Daoy (cell line): ENCODE measurements around the gene LRRC31. TPM values are rescaled to one million over a fixed set of nuclear protein-coding genes. Genes with fewer than 3 reads are reported as not detected.

Experiments used
- DNase-seq: peaks from one replicate; pipeline ENCODE4 v3.0.0-alpha.2; 2015; ENCODE audit warnings: low read depth
- total RNA-seq: library from RNA; depleted of rRNA; stranded (reverse); fragments of >200 nt; shearing (Covaris generic); gene quantifications from 2 replicates; pipeline ENCODE4 v1.2.3, GENCODE V29; 2014

LRRC31 gene
- total RNA-seq, 1 experiment from 2014 or later, result not detected

- DNase-seq, result peak; percentile 81
These were observed 6.3 kb downstream of the LRRC31 start for GRCh38 chr3:169863458-169863899.

- no peak for DNase-seq
These were observed 7.9 kb downstream of the LRRC31 start for GRCh38 chr3:169861871-169862270.

DNA sequence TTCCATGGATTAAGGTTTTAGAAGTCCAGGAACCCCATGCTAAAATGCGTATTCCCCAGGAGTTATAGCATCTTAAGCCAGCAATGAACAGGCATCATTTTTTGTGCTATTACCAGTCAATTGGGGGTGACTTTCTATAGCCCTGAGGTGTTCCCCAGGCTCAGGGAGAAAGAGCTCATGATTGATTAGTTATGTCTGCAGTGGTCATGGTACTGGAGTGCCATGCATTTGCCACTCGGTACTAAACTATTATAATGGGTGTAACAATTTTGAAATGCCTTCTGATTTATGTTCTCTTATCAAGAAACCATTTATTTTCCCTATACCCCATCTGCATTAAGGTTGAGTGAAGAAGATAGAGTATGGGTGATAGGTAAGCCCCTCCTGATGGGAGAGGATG lies 11.9 kb downstream of the LRRC31 start:
- no peak for DNase-seq

GRCh38 chr3:169855514-169855913 lies 14.2 kb downstream of the LRRC31 start:
- DNase-seq, result no peak

DNA sequence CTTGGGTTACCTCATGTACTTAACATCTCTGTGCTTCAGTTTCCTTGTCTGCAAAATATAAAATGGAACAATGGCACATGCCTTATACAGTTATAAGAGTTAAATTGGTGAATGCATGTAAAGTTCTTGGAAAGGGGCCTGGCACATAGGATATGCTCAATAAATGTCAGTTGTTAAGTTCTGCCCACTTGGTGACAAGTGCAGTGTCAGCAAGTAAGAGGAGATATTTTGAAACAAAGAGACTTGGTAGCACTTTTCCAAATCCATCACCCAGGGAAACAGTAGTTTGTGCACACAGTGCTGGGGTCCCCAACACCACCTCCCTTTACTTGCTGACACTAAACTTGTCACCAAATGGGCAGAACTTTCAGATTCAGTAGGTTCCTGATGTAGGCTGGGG lies 19.1 kb downstream of the LRRC31 start:
- no peak for DNase-seq

GRCh38 chr3:169848741-169849140 lies 21.0 kb downstream of the LRRC31 start:
- no peak for DNase-seq

DNA sequence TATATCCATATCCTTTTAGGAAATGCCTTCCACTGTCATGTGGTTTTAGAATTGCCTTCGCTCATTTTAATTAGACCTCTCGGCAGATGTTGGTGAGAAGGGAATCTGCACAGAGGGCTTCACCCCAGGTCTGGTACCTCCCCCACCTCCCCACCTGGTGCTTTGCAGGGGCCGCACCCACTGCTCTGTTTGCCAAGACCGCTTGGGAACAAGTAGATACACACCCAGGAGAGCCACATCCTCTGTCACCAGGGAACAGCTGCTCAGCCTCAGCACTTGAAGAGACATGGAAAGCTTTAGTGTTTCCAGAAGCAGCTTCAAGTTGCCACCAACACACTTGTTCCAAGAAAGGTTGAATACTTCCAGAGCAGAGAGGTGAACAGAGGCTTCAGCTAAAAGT lies 21.8 kb downstream of the LRRC31 start:
- DNase-seq, result no peak

- DNase-seq, result peak; percentile 85
These were observed 23.1 kb downstream of the LRRC31 start for GRCh38 chr3:169846458-169847193.

DNA sequence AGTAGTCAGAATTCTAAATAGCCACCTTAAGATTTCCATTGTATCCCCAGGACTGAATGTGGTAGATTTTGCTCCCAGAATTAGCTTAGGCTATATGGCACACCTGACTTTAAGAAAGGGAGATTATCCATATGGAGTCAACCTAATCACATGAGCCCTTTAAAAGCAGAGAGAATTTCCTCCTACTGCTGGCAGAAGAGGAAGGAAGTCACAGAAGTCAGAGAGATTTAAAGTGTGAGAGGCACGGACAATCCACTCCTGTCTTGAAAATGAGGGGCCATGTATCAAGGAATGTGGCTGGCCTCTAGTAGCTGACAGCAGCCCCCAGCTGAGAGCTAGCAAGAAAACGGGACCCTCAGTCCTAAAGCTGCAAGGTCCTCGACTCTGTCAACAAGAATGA lies 26.8 kb downstream of the LRRC31 start:
- no peak for DNase-seq

- no peak for DNase-seq
These were observed 28.6 kb downstream of the LRRC31 start for GRCh38 chr3:169841171-169841570.

DNA sequence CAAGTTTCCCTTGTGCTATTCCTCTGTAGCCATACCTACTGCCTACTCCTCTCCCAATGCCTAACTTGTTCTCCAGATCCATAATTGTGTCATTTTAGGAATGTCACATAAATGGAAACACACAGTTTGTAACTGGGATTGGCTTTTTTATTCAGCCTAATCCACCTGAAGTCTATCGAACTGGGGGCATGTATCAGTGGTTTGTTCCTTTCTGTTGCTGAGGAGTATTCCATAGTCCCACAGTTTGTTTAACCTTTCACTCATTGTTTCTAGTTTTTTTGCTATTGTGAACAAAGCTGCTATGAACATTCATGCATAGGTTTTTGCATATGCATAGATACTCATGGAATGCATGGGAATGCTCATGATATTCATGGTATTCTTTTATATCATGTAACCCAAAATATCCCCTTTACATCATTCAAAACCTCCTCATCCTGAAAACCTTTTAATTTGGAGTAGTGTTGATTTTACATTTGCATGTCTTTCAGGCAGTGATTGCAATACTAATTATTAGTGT lies 31.2 kb downstream of the LRRC31 start:
- no peak for DNase-seq

DNA sequence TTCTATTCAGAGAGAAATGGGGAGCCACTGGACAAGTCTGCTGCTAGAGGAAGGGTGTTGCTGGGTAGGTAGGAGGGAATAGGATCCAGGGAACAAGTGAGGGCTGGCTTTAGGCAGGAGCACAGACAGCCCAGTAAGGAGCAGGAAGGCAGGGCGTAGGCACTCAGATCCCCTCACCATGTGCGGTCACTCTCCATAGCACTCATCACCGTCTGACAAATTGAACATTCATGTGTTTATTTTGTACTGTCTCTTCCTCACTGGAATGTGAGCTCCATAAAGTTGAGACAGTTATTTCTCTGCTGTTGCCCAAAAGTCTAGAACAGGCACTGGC lies 32.8 kb downstream of the LRRC31 start:
- no peak for DNase-seq

DNA sequence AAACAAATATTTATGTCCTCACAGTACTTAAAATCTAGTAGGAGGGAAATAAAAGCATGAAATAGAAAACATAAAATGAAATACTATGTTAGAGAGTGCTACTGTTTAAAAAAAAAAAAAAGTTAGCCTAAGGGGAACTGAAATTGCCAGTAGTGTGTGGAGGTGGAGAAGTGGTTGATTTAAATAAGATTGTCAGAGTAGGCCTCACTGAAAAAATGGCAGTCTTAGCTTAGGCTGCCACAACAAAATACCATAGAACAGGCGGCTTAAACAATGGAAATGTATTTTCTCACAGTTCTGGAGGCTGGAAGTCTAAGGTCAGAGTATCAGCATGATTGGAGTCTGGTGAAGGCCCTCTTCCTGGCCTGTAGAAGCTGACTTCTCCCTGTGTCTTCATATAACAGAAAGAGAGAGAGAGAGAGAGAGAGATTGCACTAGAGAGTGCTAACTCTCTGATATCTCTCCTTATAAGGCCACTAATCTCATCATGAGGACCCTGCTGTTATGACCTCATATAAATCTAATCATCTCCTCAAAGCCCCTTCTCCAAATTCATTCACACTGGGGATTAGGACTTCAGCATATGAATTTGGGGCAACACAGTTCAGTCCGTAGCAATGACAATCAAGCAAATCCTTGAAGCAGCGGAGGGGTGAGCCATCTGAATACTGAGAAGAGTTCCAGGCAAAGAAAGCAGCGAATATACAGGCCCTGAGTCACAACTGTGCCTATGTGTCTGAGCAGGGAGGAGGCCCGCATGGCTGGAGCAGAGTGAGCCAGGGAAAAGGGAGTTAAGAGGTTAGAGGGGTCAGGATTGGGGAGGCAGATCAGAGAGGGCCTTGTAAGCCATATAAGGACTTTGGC lies 33.4 kb downstream of the LRRC31 start:
- peak; percentile 11 for DNase-seq

DNA sequence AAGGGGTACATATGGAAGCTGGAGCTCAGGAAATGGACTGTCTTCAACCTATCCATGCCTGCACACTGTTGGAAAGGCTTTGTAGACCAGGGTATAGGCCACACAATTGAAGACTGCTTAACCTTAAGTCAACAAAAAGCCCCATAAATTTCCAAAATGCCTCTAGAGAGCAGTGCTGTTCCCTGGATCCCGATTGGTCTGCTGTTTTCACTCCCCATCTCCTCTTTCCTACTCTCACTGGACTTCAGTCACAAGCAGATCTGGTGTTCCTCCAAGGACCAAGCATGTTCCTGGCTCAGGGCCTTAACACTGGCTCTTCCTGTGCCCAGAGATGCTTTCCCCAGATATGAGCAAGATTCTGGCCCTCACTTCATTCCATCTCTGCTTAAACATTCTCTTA lies 34.2 kb downstream of the LRRC31 start:
- DNase-seq, result no peak

GRCh38 chr3:169827712-169828111 lies 42.0 kb downstream of the LRRC31 start:
- DNase-seq, result no peak

DNA sequence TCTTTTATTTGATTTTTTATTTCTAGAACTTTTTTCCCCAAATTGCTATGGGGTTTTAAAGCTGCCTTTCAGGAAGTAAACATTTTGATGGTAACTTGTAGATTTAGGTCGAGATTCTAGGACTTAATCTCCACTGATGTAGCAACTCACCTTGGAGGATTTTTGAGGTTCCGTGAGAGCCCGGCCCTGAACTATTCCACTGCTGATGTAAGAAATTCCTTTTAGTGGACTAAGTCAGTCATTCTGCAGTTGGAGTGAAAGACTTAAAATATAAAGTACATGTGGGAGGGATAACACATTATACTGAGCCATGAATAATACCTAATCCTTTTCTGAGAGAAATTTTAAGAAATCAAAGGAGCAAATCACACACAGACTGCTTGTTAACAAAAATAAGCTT lies 44.4 kb downstream of the LRRC31 start:
- DNase-seq, result no peak

DNA sequence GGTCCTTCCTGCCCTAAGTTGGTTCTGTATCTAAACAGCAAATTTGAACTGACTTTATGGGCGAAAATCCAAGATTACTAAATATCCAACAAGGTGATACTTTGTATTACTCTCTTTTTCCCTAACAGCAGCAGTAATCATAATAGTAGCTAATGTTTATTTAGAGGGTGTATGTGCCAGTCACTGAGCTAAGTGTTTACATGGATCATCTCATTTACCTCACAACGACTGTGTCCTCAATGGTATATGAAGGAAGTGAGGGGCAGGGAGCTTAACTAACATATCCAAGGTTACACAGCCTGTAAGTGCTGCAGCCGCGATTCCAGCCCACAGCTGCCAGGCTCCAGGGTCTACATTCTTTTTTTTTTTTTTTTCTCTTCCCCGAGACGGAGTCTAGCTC lies 46.8 kb downstream of the LRRC31 start:
- DNase-seq, result no peak

DNA sequence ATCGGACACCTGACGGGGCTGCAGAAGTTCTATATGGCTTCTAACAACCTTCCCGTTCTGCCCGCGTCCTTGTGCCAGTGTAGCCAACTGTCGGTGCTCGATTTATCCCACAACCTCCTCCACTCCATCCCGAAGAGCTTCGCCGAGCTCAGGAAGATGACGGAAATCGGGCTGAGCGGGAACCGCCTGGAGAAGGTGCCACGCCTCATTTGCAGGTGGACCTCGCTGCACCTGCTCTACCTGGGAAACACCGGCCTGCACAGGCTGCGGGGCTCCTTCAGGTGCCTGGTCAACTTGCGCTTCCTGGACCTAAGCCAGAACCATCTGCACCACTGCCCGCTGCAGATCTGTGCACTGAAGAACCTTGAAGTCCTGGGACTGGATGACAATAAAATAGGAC lies 47.2 kb downstream of the LRRC31 start:
- no peak for DNase-seq

- no peak for DNase-seq
These were observed 47.6 kb downstream of the LRRC31 start for GRCh38 chr3:169822091-169822490.

DNA sequence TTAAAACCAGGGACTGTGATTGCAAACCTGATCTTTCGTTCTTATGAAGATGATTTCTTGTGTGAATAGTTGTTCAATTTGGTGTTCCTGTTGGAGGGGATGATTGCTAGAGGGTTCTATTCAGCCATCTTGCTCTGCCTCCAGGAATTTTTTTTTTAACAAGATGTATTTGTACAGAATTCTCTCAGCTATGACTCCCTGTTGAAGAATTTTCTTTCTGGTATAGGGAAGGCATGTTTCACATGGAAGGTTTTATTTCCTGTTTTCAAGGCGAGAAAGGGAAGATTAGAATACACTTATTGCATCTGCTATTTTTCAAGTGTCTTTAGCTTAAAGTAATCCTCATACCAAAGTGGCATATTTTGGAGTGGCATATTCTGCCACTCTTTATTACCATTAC lies 51.4 kb downstream of the LRRC31 start:
- DNase-seq, result no peak

- DNase-seq, result no peak
These were observed 54.1 kb downstream of the LRRC31 start for GRCh38 chr3:169815590-169816150.

GRCh38 chr3:169813757-169814517 lies 55.8 kb downstream of the LRRC31 start:
- DNase-seq, result peak; percentile 82
